ENCODE measurements around the gene LRIT3.

- TF ChIP-seq, protein P1, sequence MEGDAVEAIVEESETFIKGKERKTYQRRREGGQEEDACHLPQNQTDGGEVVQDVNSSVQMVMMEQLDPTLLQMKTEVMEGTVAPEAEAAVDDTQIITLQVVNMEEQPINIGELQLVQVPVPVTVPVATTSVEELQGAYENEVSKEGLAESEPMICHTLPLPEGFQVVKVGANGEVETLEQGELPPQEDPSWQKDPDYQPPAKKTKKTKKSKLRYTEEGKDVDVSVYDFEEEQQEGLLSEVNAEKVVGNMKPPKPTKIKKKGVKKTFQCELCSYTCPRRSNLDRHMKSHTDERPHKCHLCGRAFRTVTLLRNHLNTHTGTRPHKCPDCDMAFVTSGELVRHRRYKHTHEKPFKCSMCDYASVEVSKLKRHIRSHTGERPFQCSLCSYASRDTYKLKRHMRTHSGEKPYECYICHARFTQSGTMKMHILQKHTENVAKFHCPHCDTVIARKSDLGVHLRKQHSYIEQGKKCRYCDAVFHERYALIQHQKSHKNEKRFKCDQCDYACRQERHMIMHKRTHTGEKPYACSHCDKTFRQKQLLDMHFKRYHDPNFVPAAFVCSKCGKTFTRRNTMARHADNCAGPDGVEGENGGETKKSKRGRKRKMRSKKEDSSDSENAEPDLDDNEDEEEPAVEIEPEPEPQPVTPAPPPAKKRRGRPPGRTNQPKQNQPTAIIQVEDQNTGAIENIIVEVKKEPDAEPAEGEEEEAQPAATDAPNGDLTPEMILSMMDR (conservative IDR thresholded peaks at IDR 0.05; ENCODE audit: low read length) = no peak
- no peak for TF ChIP-seq EZH2phosphoT487 (IDR thresholded peaks at IDR 0.05; ENCODE audit: borderline replicate concordance, low read depth, low read length)
Measured at GRCh38 chr4:109864134-109864533, 16.2 kb downstream of the LRIT3 start.

All from OCI-LY7 (cell line).